Fibroblast of upper back skin (primary cell): ENCODE results near the gene HERC3.

Experiments used
- DNase-seq: peaks from one replicate; pipeline ENCODE4 v3.0.0-alpha.2; 2013

Gene HERC3

GRCh38 chr4:88752076-88752463 lies 159.8 kb downstream of the HERC3 start:
- no peak for DNase-seq

GRCh38 chr4:88752754-88753153 lies 160.5 kb downstream of the HERC3 start:
- DNase-seq = no peak

- DNase-seq = no peak
These were observed 161.6 kb downstream of the HERC3 start for GRCh38 chr4:88753658-88754571.

GRCh38 chr4:88754796-88755195 lies 162.5 kb downstream of the HERC3 start:
- DNase-seq = no peak

- DNase-seq = no peak
These were observed 163.2 kb downstream of the HERC3 start for GRCh38 chr4:88755454-88755853.

GRCh38 chr4:88756149-88756548 lies 163.9 kb downstream of the HERC3 start:
- DNase-seq = no peak

GRCh38 chr4:88757067-88757466 lies 164.8 kb downstream of the HERC3 start:
- DNase-seq = no peak

- DNase-seq = no peak
These were observed 165.5 kb downstream of the HERC3 start for GRCh38 chr4:88757776-88758175.
